AG08395 (cell line): ENCODE data around the gene SLC20A1.
"Not testable (repeated sequence)": the region's sequence is repeated elsewhere in the genome, so short reads cannot be mapped to it uniquely, and the experiment has no call there.

Experiments used
- DNase-seq: peaks from one replicate; pipeline ENCODE4 v3.0.0; 2012; ENCODE audit warnings: mixed read lengths, low spot score

SLC20A1 gene

GRCh38 chr2:112645310-112646101 is at the start of gene SLC20A1:
Gene SLC20A1 (plus strand): TSS chr2:112645939. CDS start chr2:112646829, 890 bp downstream.
- DNase-seq: peak; percentile 99

GRCh38 chr2:112597537-112598322 is 48.0 kb upstream of the SLC20A1 start:
- no peak for DNase-seq

GRCh38 chr2:112600634-112601033 is 45.1 kb upstream of the SLC20A1 start:
- no peak for DNase-seq

- no peak for DNase-seq
These were observed 44.0 kb upstream of the SLC20A1 start for GRCh38 chr2:112601754-112602153.

- DNase-seq: no peak
These were observed 42.8 kb upstream of the SLC20A1 start for GRCh38 chr2:112602917-112603316.

GRCh38 chr2:112603731-112604130 is 42.0 kb upstream of the SLC20A1 start:
- no peak for DNase-seq

GRCh38 chr2:112604952-112605351 is 40.8 kb upstream of the SLC20A1 start:
- DNase-seq: no peak

- DNase-seq: no peak
These were observed 39.8 kb upstream of the SLC20A1 start for GRCh38 chr2:112605926-112606325.

GRCh38 chr2:112606547-112606946 is 39.2 kb upstream of the SLC20A1 start:
- DNase-seq: no peak

GRCh38 chr2:112607680-112608438 is 37.9 kb upstream of the SLC20A1 start:
- DNase-seq: no peak

- not testable (repeated sequence) for DNase-seq
These were observed 36.4 kb upstream of the SLC20A1 start for GRCh38 chr2:112609320-112609719.

- DNase-seq: not testable (repeated sequence)
These were observed 33.5 kb upstream of the SLC20A1 start for GRCh38 chr2:112612283-112612682.

GRCh38 chr2:112614201-112614840 is 31.4 kb upstream of the SLC20A1 start:
- no peak for DNase-seq

GRCh38 chr2:112615051-112615450 is 30.7 kb upstream of the SLC20A1 start:
- DNase-seq: no peak

GRCh38 chr2:112615798-112616197 is 29.9 kb upstream of the SLC20A1 start:
- not testable (repeated sequence) for DNase-seq

GRCh38 chr2:112618383-112618782 is 27.4 kb upstream of the SLC20A1 start:
- DNase-seq: no peak

- DNase-seq: no peak
These were observed 23.8 kb upstream of the SLC20A1 start for GRCh38 chr2:112621790-112622527.

- DNase-seq: peak; percentile 75
These were observed 23.2 kb upstream of the SLC20A1 start for GRCh38 chr2:112622528-112622849.

GRCh38 chr2:112623913-112624777 is 21.6 kb upstream of the SLC20A1 start:
- peak; percentile 70 for DNase-seq

GRCh38 chr2:112625474-112626114 is 20.1 kb upstream of the SLC20A1 start:
- DNase-seq: no peak
